CD4-positive, alpha-beta T cell (primary cell): Measurements from ENCODE around the gene CCDC175. TPM values are rescaled to one million over a fixed set of nuclear protein-coding genes. Genes with fewer than 3 reads are reported as not detected.

ENCODE experiments used
- ATAC-seq: fragments of 200-7000 bp; cut with Tn5 transposase; one replicate; pipeline ENCODE4 v1.10.0; 2022; ENCODE audit warnings: mild to moderate bottlenecking; ENCODE audit not compliant: poor library complexity
- CTCF ChIA-PET: fragments of 350-600 bp; sonication (Branson Sonifier 250); formaldehyde crosslinking; loops from one replicate; lab custom pipeline; 2021; ENCODE audit warnings: antibody characterized with exemption, inconsistent platforms; lab: Charles Lee
- POLR2A ChIA-PET: fragments of 350-600 bp; sonication (Branson Sonifier 250); formaldehyde crosslinking; loops from one replicate; lab custom pipeline; 2021; ENCODE audit warnings: antibody characterized with exemption, inconsistent platforms; lab: Charles Lee
- DNase-seq, 14 experiments: peaks; one replicate each; pipeline ENCODE4 v3.0.0-alpha.2; 2013 to 2020; ENCODE audit warnings: mixed read lengths in 2 of 14
- H3K27ac ChIP-seq, 2 donors: one replicate each; pipeline versions ENCODE4 v1.5.1 to v1.7.0; 2013; ENCODE audit warnings: low read length in 2 of 2, low read depth in 1 of 2, mild to moderate bottlenecking in 1 of 2
- H3K27me3 ChIP-seq, 2 experiments: 1 replicate in 1 of 2; 2 replicates in 1 of 2; pipeline versions ENCODE4 v1.6.1 to v1.7.0; 2013; ENCODE audit warnings: low read length in 2 of 2, control low read depth in 1 of 2, mild to moderate bottlenecking in 1 of 2, moderate library complexity in 1 of 2; ENCODE audit not compliant: insufficient read depth in 2 of 2, control insufficient read depth in 1 of 2
- H3K36me3 ChIP-seq: one replicate; pipeline ENCODE4 v1.6.1; 2013; ENCODE audit warnings: low read length, control low read depth; ENCODE audit not compliant: insufficient read depth
- H3K4me1 ChIP-seq: one replicate; pipeline ENCODE4 v1.6.1; 2013; ENCODE audit warnings: low read length, control low read depth; ENCODE audit not compliant: insufficient read depth
- H3K4me3 ChIP-seq: one replicate; pipeline ENCODE4 v1.5.1; 2013; ENCODE audit warnings: mild to moderate bottlenecking, low read length, moderate library complexity
- H3K9me3 ChIP-seq, 2 experiments: 1 replicate in 1 of 2; 2 replicates in 1 of 2; pipeline versions ENCODE4 v1.6.1 to v1.7.0; 2013; ENCODE audit warnings: low read length in 2 of 2, mild to moderate bottlenecking in 2 of 2, control low read depth in 1 of 2, moderate library complexity in 1 of 2; ENCODE audit not compliant: control insufficient read depth in 1 of 2, insufficient read depth in 1 of 2
- H3K27ac Mint-ChIP-seq: one replicate; pipeline ENCODE4 v1.8.0; 2020; ENCODE audit warnings: mixed read lengths
- H3K27me3 Mint-ChIP-seq: one replicate; pipeline ENCODE4 v1.8.0; 2021; ENCODE audit warnings: mixed read lengths
- H3K36me3 Mint-ChIP-seq: one replicate; pipeline ENCODE4 v1.8.0; 2021; ENCODE audit warnings: low read depth, mixed read lengths
- H3K4me1 Mint-ChIP-seq: one replicate; pipeline ENCODE4 v1.8.0; 2021; ENCODE audit warnings: low read depth, mixed read lengths
- H3K4me3 Mint-ChIP-seq: one replicate; pipeline ENCODE4 v1.8.0; 2020; ENCODE audit warnings: mild to moderate bottlenecking, mixed read lengths
- H3K9me3 Mint-ChIP-seq: one replicate; pipeline ENCODE4 v1.8.0; 2020; ENCODE audit warnings: mixed read lengths
- intact Hi-C, 2 experiments: fragments of 100-400 bp; cut with DNase I in 1 of 2; cut with micrococcal nuclease in 1 of 2; formaldehyde crosslinking; loops; one replicate each; pipeline versions ENCODE4 v1.15.1 to v1.9.0; 2023 to 2025; cut with DNase I, micrococcal nuclease
- total RNA-seq, 174 experiments: library from RNA in 2 of 174; stranded (reverse) in 2 of 174; gene quantifications; one replicate each; pipeline ENCODE4 v1.2.3 and lab custom pipeline; 2021 to 2026
- TF ChIP-seq, protein P1 (sequence below): fragments of 200-600 bp; IDR thresholded peaks from one replicate; pipeline ENCODE4 v1.8.0; 2022; ENCODE audit warnings: antibody characterized with exemption, mild to moderate bottlenecking

Gene CCDC175
- total RNA-seq, 2 experiments from 2014 or later, result not detected

DNA sequence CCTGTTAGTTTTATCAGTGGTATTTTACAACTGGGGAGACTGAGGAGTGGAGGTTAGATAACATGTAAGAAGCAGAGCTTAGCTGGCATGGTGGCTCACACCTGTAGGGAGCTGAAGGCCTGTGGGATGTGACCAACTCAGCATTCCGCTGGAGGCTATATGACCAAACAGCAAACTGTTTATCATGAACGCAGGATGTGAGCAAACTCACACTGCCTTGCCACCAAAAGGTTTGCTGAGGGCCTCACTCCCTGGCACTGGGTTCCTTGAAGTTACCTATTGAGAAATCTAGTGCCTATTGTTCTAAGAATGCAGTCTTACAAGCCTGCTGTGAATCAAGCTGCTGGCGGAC lies 68.9 kb downstream of the CCDC175 start:
- TF ChIP-seq, protein P1, sequence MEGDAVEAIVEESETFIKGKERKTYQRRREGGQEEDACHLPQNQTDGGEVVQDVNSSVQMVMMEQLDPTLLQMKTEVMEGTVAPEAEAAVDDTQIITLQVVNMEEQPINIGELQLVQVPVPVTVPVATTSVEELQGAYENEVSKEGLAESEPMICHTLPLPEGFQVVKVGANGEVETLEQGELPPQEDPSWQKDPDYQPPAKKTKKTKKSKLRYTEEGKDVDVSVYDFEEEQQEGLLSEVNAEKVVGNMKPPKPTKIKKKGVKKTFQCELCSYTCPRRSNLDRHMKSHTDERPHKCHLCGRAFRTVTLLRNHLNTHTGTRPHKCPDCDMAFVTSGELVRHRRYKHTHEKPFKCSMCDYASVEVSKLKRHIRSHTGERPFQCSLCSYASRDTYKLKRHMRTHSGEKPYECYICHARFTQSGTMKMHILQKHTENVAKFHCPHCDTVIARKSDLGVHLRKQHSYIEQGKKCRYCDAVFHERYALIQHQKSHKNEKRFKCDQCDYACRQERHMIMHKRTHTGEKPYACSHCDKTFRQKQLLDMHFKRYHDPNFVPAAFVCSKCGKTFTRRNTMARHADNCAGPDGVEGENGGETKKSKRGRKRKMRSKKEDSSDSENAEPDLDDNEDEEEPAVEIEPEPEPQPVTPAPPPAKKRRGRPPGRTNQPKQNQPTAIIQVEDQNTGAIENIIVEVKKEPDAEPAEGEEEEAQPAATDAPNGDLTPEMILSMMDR, result no peak
- H3K4me3 Mint-ChIP-seq, result no peak overlapping the region
- Histone ChIP-seq H3K27me3 (peaks cover 4 to 7% of the 10 kb centered on the region in 2 experiments), H3K4me3 (no peak overlapping the region), H3K27ac (no peak overlapping the region), H3K36me3 (peaks cover 8% of the 10 kb centered on the region), H3K4me1 (no peaks in the 10 kb centered on the region), H3K9me3 (no peaks in the 10 kb centered on the region)
- H3K27me3 Mint-ChIP-seq, result peaks cover 6% of the 10 kb centered on the region
- ATAC-seq (no peak), DNase-seq (no peak)
- ChIA-PET CTCF (interaction anchor here (1.1 to 1.6 kb wide), 4 partner anchors 10 to 676 kb away, joined by 4 to 9 read pairs (median 6); partner anchors contain the start of gene CCDC175), POLR2A (interaction anchor here (1.5 kb wide), 1 partner anchor 24 kb away, joined by 5 read pairs; the partner anchor contains the start of genes JKAMP and L3HYPDH)
- no peak overlapping the region for H3K27ac Mint-ChIP-seq
- intact Hi-C loops, result loop anchor here (5.0 kb wide), 3 partner anchors 70 to 680 kb away; partner anchors contain the start of gene CCDC175 (in 1 of the 2)
- peaks cover 13% of the 10 kb centered on the region for H3K4me1 Mint-ChIP-seq
- H3K36me3 Mint-ChIP-seq, result peaks cover 12% of the 10 kb centered on the region
- no peaks in the 10 kb centered on the region for H3K9me3 Mint-ChIP-seq

DNA sequence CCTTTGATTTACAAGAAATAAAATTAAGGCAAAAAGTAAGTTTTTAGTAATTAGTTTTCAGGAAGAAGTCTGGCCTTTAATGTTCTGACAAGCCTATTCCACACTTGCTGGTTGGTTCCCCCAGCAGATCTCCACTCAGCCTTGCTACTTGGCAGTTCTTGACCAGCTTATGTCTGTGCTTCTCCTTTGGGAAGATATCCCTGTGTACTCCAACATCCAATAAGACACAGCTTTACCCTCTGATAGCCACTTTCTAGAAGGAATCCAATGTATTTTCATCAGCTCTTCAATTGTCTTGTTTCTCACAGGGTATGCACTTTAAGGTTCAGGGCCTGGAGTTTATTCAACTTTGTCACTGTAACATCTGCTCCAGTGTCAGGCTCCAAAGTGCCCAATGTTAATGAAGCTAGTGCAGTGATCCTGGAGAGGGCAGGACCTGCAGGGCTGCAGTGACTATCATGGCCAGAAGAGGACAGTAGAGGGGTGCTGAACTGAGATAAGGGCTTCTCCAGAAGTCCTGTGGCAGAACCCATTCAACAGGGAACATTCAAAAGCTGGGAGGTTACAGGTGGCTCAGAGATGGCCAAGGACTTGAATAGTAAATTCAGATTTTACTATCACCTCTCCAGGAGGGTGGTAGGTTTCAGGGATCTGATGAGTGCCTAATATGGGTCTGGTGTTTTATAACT lies 69.4 kb downstream of the CCDC175 start:
- ChIA-PET POLR2A (interaction anchor here (1.5 kb wide), 1 partner anchor 23 kb away, joined by 5 read pairs; the partner anchor contains the start of genes JKAMP and L3HYPDH), CTCF (interaction anchor here (1.1 to 1.6 kb wide), 4 partner anchors 9 to 677 kb away, joined by 4 to 9 read pairs (median 6); partner anchors contain the start of gene CCDC175)
- intact Hi-C loops, result loop anchor here (5.0 kb wide), 3 partner anchors 70 to 680 kb away; partner anchors contain the start of gene CCDC175 (in 1 of the 2)
- Histone ChIP-seq H3K4me1 (no peaks in the 10 kb centered on the region), H3K36me3 (peaks cover 8% of the 10 kb centered on the region), H3K9me3 (no peaks in the 10 kb centered on the region), H3K27me3 (peaks cover 3 to 7% of the 10 kb centered on the region in 2 experiments), H3K27ac (no peak overlapping the region), H3K4me3 (no peak overlapping the region)
- Mint-ChIP-seq H3K27ac (no peak overlapping the region), H3K4me1 (peaks cover 17% of the 10 kb centered on the region), H3K9me3 (no peaks in the 10 kb centered on the region), H3K4me3 (no peak overlapping the region), H3K36me3 (peaks cover 15% of the 10 kb centered on the region), H3K27me3 (peaks cover 6% of the 10 kb centered on the region)
- ATAC-seq (peak; percentile 87), DNase-seq (peak in 13 of 14 experiments; percentile 11 to 64 (median 32))
- TF ChIP-seq, protein P1, result peak; percentile 71

- CTCF ChIA-PET, result interaction anchor here (0.6 kb wide), 1 partner anchor 960 kb away, joined by 3 read pairs; no protein-coding TSS in a partner anchor
- H3K9me3 Mint-ChIP-seq, result no peaks in the 10 kb centered on the region
- Histone ChIP-seq H3K4me3 (no peak overlapping the region), H3K27me3 (no peaks in the 10 kb centered on the region), H3K4me1 (no peaks in the 10 kb centered on the region), H3K36me3 (peaks cover 19% of the 10 kb centered on the region), H3K27ac (no peak overlapping the region), H3K9me3 (no peaks in the 10 kb centered on the region)
- ATAC-seq, result no peak
- TF ChIP-seq, protein P1, result no peak
- H3K27me3 Mint-ChIP-seq, result no peaks in the 10 kb centered on the region
- POLR2A ChIA-PET, result no interaction called here
- intact Hi-C loops, result no loop called here
- DNase-seq, result no peak
- no peak overlapping the region for H3K27ac Mint-ChIP-seq
- peaks cover 42% of the 10 kb centered on the region for H3K36me3 Mint-ChIP-seq
- no peak overlapping the region for H3K4me3 Mint-ChIP-seq
- H3K4me1 Mint-ChIP-seq, result peaks cover 19% of the 10 kb centered on the region
These were observed 73.4 kb downstream of the CCDC175 start for GRCh38 chr14:59503256-59503655.
